ENCODE measurements around the gene PTPN11.
"Not testable (repeated sequence)": the region's sequence is repeated elsewhere in the genome, so short reads cannot be mapped to it uniquely, and the experiment has no call there.

PTPN11 gene

DNA sequence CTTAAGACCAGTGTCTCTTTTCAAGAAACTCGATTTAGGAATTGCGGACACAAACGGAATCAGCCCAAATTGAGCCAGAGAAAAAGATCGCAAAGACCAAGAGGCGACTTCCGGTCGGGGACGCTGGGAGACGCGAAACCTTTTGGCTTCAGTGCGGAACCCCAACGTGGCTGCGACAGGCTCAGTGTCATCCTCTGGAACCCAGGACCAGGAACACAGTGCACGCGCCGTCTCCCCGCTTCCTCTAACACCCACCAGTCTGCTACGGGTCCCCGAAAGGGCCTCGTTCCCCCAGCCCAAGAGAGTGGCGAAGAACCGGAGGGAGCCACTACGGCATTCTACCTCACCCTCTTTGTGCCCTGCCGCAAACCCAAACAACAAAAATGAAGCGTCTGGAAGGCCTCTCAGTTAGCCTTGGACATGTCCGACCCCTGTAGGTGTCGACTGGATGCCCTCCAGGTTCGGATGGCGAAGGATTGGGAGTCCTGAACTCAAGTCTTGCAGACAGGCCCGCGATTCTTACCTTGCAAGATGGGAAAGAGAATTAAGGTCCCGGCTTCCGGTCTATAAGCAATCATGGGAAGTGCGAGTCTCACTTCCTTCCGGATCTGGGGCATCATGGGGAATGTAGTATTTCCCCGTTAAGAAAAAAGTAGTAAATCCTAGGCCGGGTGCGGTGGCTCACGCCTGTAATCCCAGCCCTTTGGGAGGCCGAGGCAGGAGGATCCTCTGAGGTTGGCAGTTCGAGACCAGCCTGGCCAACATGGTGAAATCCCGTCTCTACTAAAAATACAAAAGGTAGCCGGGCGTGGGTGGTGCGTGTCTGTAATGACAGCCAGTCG, 9.5 kb upstream of the PTPN11 start, which contains the start of gene RPL6:
Gene RPL6 (minus strand): TSS at position 542 of the 842 bp plus-strand sequence. CDS start 949 bp downstream, outside the sequence.
- DNase-seq (ENCODE audit: low read depth): no peak

DNA sequence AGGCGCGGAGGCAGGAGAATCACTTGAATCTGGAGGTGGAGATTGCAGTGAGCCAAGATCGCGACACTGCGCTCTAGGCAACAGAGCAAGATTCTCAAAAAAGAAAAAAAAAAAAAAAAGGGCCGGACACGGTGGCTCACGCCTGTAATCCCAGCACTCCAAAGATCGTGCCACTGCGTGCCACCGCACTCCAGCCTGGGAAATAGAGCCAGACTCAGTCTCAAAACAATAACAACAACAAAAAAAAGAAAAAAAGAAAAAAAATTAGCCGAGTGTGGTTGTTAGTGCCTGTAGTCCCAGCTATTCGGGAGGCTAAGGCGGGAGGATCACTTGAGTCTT, 8.9 kb upstream of the PTPN11 start:
- DNase-seq (ENCODE audit: low read depth): no peak

DNA sequence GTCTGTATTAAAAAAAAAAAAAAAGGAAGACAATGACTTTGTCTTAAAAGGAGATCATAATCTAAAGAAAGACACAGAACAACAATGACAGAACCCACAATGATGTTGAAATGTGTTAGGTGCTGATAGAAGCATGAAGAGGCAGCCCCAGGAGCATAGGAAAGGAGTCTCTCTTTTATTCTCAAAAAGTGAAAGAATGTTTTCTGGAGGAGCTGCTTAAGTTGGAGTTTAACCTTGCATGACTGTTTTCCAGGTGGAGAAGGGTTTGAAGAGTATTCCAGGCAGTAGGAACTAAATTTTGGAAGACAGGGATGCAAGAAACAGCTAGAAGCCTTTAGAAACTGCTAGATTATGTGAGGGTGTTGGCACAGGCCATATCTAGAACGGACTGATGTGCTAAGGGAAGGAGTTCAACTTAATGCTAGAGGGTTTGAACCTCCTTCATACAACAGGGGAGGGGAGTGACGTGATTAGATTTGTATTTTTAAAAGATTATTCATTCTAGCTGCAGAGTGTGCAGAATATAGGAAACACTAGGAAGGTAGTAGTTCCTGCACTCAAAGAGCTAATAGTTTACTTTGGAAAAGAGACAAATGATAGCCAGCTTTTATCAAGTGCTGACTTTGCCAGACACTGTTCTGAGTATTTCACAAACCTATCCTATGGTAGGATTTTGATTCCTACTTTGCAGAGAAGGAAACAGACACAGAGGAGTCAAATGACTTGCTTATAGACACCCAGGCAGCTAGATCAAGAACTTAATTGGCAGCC, 4.7 kb upstream of the PTPN11 start:
- no peak for DNase-seq (ENCODE audit: low read depth)

- not testable (repeated sequence) for DNase-seq (ENCODE audit: low read depth)
Measured at GRCh38 chr12:112415457-112415856, 3.3 kb upstream of the PTPN11 start.

DNA sequence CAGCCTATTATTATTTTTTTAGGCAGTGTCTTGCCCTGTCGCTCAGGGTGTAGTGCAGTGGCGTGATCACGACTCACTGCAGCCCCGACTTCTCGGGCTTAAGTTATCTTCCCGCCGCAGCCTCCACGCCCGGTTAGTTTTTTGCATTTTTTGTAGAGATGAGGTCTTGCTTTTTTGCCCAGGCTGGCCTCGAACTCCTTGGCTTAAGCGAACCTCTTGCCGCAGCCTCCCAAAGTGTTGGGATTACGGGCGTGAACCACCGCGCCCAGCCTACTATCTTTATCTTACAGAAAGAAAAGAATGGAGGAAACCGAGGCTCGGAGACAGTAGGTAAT, 507 bp upstream of the PTPN11 start:
- no peak for DNase-seq (ENCODE audit: low read depth)

DNA sequence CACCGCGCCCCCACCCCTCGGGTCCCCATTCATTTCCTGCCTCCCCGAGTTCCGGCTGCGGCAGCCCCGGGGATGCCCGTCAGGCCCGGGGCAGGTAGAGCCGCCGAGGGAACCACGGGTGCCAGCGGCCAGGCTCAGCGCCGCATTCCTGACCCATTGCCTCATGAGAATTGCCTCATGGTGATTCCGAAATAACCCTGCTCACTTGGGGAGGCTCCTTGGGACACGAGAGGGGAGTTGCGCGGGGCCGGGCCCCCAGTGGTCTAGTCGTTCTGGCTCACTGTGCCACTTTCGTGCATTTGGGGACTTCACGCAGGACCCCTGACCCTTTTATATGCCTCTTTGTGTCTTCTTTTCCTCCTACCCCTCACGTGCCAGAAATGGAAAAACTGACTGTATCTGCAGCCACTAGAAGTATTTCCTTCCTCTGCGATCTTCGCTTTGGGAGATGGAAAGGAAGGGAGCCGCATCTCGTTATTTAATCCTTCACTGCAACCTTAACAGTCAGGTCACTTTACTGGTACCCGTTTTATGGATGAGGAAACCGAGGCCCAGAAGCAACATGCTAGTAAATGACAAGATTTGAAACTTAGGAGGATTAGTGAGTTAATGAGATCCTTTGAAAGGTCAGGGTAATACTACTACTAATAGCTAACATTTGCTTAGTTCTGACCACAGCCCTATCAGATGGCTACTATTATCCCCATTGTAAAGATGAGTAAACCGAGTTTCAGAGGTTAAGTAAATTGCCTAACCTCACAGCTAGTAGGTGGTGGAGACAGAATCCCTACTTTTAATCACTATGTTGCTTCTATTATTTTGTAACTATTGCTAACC, 768 bp downstream of the PTPN11 start:
- no peak for DNase-seq (ENCODE audit: low read depth)

- no peak for DNase-seq (ENCODE audit: low read depth)
Measured at GRCh38 chr12:112420740-112421139, 2.0 kb downstream of the PTPN11 start.

- DNase-seq (ENCODE audit: low read depth): no peak
Measured at GRCh38 chr12:112421363-112421762, 2.6 kb downstream of the PTPN11 start.

DNA sequence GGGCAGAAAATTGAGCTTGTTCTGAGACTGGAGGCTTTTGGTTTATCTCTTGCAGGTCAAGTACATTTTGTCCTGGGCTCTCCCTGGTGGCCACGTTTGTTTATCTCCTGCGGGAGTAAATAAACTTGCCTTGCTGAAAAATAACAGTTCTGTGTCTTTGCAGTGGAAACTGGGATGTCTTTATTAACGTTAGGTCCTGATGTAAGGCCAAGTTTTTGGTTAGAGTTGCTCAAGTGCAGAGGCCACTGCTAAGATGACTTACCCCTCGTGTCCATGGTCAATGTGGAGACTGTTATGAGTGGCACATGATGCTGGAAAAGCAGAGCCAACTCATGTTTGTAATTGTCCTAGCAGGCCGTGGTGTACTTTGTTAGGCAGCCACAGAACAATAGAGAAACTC, 3.8 kb downstream of the PTPN11 start:
- DNase-seq (ENCODE audit: low read depth): no peak

- no peak for DNase-seq (ENCODE audit: low read depth)
Measured at GRCh38 chr12:112424126-112424525, 5.4 kb downstream of the PTPN11 start.

DNA sequence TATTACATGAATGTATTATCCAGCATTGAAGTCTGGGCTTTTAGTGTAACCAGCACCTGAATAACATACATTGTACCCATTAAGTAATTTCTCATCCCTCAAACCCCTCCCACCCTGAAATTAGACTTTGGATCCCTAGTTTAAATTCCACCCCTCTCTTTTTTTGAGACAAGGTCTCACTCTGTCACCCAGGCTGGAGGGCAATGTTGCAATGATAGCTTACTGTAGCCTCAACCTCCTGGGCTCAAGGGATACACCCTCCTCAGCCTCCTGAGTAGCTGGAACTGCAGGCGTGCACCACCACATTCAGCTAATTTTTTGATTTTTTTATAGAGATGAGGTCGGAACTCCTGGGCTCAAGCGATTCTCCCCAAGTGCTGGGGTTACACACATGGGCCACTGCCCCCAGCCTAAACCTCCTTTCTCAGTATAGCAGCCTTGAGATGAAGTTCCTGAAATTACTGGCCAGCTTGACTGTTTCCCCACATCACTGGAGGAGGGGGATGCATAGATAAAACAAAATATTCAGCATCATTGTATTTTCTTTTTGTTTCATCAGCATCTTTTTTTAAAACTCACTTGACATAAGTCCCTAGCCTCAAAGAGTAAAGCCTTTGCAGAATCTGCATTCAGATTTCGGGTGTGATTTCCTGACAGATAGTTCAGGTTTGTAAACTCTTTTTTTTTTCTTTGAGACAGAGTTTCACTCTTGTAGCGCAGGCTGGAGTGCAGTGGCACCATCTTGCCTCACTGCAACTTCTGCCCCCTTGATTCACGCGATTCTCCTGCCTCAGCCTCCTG, 7.0 kb downstream of the PTPN11 start:
- DNase-seq (ENCODE audit: low read depth): no peak

DNA sequence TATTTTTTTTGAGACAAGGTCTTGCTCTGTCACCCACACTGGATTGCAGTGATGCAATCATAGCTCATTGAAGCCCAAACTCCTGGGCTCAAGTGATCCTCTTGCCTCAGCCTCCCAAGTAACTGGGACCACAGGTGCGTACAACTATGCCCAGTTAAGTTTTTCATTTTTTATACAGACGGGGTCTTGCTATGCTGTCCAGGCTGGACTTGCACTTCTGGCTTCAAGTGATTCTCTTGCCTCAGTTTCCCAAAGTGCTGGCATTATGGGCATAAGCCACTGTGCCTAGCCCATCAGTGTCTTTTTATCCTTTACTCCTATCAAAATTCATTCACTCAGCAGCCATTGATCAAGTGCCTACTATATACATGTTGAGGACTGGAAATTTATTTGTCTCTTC, 9.0 kb downstream of the PTPN11 start:
- DNase-seq (ENCODE audit: low read depth): no peak

DNA sequence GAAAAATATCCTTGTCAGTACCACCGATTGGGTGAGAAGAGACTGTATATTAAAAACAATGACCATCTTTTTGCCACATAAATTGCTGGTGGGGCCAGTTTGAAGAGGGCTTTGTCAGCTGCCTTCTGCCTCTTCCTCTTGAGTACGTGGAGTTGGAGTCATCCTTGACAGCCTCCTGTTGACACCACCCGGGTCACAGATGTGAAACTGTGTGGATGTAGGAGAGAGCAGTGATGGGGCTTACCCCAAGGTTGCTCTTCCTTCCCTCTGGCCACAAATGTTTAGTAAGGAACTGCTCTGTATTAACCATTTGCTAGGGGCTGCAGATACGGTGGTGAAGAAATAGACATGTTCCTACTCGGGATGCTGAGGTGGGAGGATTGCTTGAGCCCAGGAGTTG, 12.2 kb downstream of the PTPN11 start:
- no peak for DNase-seq (ENCODE audit: low read depth)

- DNase-seq (ENCODE audit: low read depth): no peak
Measured at GRCh38 chr12:112431965-112432364, 13.2 kb downstream of the PTPN11 start.

DNA sequence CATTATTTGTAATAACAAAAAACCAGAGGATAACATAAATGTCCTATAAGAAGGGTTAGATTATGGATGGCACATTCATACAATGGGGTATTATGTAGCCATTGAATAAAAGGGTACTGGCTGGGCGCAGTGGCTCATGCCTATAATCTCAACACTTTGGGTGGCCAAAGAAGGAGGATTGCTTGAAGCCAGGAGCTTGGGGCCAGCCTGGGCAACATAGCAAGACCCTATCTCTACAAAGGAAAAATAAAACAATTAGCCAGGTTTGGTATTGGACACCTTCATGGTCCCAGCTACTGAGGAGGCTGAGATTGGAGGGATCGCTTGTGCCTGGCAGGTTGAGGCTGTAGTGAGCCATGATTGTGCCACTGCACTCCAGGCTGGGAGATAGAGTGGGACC, 14.8 kb downstream of the PTPN11 start:
- DNase-seq (ENCODE audit: low read depth): no peak

GRCh38 chr12:112438645-112439044, 19.9 kb downstream of the PTPN11 start:
- DNase-seq (ENCODE audit: low read depth): not testable (repeated sequence)

GRCh38 chr12:112439769-112440168, 21.0 kb downstream of the PTPN11 start:
- no peak for DNase-seq (ENCODE audit: low read depth)

DNA sequence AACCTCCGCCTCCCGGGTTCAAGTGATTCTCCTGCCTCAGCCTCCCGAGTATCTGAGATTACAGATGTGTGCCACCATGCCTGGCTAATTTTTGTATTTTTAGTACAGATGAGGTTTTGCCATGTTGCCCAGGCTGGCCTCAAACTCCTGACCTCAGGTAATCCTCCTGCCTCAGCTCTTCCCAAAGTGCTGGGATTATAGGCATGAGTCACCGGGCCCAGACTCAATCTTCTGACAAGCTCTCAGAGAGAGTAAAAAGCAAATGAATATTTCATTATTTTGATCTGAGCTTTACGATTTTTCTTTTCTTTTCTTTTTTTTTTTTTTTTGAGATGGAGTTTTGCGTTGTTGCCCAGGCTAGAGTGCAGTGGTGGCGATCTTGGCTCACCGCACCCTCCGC, 21.9 kb downstream of the PTPN11 start:
- not testable (repeated sequence) for DNase-seq (ENCODE audit: low read depth)

GRCh38 chr12:112443916-112444315, 25.2 kb downstream of the PTPN11 start:
- no peak for DNase-seq (ENCODE audit: low read depth)

GRCh38 chr12:112446008-112446725, 27.4 kb downstream of the PTPN11 start:
- DNase-seq (ENCODE audit: low read depth): no peak

DNA sequence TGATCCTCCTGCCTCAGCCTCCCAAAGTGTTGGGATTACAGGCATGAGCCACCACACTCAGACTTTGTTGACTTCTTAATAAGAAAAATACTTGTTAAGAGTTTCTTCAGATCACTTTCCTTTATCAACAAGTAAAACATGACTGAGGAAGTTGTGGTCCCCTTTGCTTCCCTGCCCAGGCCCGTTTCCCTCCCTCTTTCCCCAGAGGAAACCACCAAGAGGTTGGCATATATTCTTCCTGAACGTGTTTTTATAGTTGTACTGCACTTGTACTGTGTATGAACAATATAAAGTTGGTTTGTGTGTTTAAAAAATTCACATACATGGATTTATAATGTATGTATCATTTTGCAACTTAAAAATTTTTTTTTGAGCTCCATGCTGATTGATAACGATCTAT, 28.4 kb downstream of the PTPN11 start:
- no peak for DNase-seq (ENCODE audit: low read depth)
